MM.1S (cell line): ENCODE results near the gene CTNNA1.

Experiments used
- DNase-seq: peaks from one replicate; pipeline ENCODE4 v3.0.0-alpha.2; 2015
- H2AFZ ChIP-seq: fragments of 300-600 bp; sonication (generic); 2 replicates; pipeline ENCODE4 v1.6.0; 2016; ENCODE audit warnings: antibody characterized with exemption, low read length
- H3F3A ChIP-seq: fragments of 300-600 bp; sonication (generic); 2 replicates; pipeline ENCODE4 v1.6.1; 2016; ENCODE audit warnings: mild to moderate bottlenecking, antibody characterized with exemption, low read length, moderate library complexity, mixed read lengths; ENCODE audit not compliant: insufficient read depth
- H3K27ac ChIP-seq: fragments of 300-600 bp; sonication (generic); 2 replicates; pipeline ENCODE4 v1.5.1; 2016; ENCODE audit warnings: mild to moderate bottlenecking, low read length
- H3K27me3 ChIP-seq: fragments of 300-600 bp; sonication (generic); replicated peaks from 2 replicates; pipeline ENCODE4 v1.6.0; 2016; ENCODE audit warnings: low read length; ENCODE audit not compliant: insufficient read depth
- H3K36me3 ChIP-seq: fragments of 300-600 bp; sonication (generic); replicated peaks from 2 replicates; pipeline ENCODE4 v1.6.1; 2016; ENCODE audit warnings: mild to moderate bottlenecking, low read length, mixed read lengths; ENCODE audit not compliant: insufficient read depth
- H3K4me1 ChIP-seq: fragments of 300-600 bp; sonication (generic); 2 replicates; pipeline ENCODE4 v1.6.1; 2016; ENCODE audit warnings: low read length, mixed read lengths
- H3K4me2 ChIP-seq: fragments of 300-600 bp; sonication (generic); 2 replicates; pipeline ENCODE4 v1.6.0; 2016; ENCODE audit warnings: low read depth, low read length
- H3K4me3 ChIP-seq: fragments of 300-600 bp; sonication (generic); 2 replicates; pipeline ENCODE4 v1.5.1; 2016; ENCODE audit warnings: low read length, mixed read lengths
- H3K79me2 ChIP-seq: fragments of 300-600 bp; sonication (generic); 2 replicates; pipeline ENCODE4 v1.6.1; 2016; ENCODE audit warnings: mixed run types, low read length, mixed read lengths
- H3K9ac ChIP-seq: fragments of 300-600 bp; sonication (generic); 2 replicates; pipeline ENCODE4 v1.6.1; 2016; ENCODE audit warnings: low read length, mixed read lengths
- H3K9me2 ChIP-seq: fragments of 300-600 bp; sonication (generic); replicated peaks from 2 replicates; pipeline ENCODE4 v1.6.1; 2016; ENCODE audit warnings: mild to moderate bottlenecking, low read length, mixed read lengths; ENCODE audit not compliant: insufficient read depth
- H3K9me3 ChIP-seq: fragments of 300-600 bp; sonication (generic); replicated peaks from 2 replicates; pipeline ENCODE4 v1.6.1; 2016; ENCODE audit warnings: mild to moderate bottlenecking, low read length, mixed read lengths; ENCODE audit not compliant: insufficient read depth
- H4K20me1 ChIP-seq: fragments of 300-600 bp; sonication (generic); 2 replicates; pipeline ENCODE4 v1.6.1; 2016; ENCODE audit warnings: mild to moderate bottlenecking, low read length, moderate library complexity, mixed read lengths; ENCODE audit not compliant: insufficient read depth
- CTCF ChIP-seq: fragments of 300-600 bp; sonication (generic); IDR thresholded peaks from 2 replicates; pipeline ENCODE4 v1.5.1; 2016; ENCODE audit warnings: antibody characterized with exemption, low read length, mixed read lengths
- EZH2 ChIP-seq: fragments of 300-600 bp; sonication (generic); optimal IDR thresholded peaks from 2 replicates; pipeline ENCODE3; 2017; ENCODE audit warnings: low read depth, mild to moderate bottlenecking, antibody characterized with exemption, low read length, mixed read lengths
- EZH2phosphoT487 ChIP-seq: fragments of 300-600 bp; sonication (generic); IDR thresholded peaks from 2 replicates; pipeline ENCODE4 v1.6.1; 2018; ENCODE audit warnings: antibody characterized with exemption, low read length

Gene CTNNA1

GRCh38 chr5:138912093-138912492 is 158.9 kb downstream of the CTNNA1 start:
- Histone ChIP-seq H4K20me1 (no peaks in the 10 kb centered on the region), H3K36me3 (no peaks in the 10 kb centered on the region; the same call in 1 of the 2 replicates), H3K9me2 (no peaks in the 10 kb centered on the region), H3K27ac (no peak overlapping the region), H3K9ac (no peak overlapping the region), H3F3A (no peaks in the 10 kb centered on the region), H3K9me3 (no peaks in the 10 kb centered on the region), H3K4me1 (no peaks in the 10 kb centered on the region), H3K4me3 (no peak overlapping the region), H2AFZ (no peak overlapping the region), H3K79me2 (no peaks in the 10 kb centered on the region), H3K27me3 (no peaks in the 10 kb centered on the region), H3K4me2 (no peak overlapping the region)
- DNase-seq: no peak
- TF ChIP-seq CTCF: no peak
- no peak for TF ChIP-seq EZH2
- TF ChIP-seq EZH2phosphoT487: no peak

GRCh38 chr5:138913773-138914172 is 160.5 kb downstream of the CTNNA1 start:
- Histone ChIP-seq H3K9me2 (no peaks in the 10 kb centered on the region), H3K36me3 (no peaks in the 10 kb centered on the region), H3K4me3 (no peak overlapping the region)

GRCh38 chr5:138914338-138914737 is 161.1 kb downstream of the CTNNA1 start:
- H3K9ac ChIP-seq: no peak overlapping the region
- no peaks in the 10 kb centered on the region for H3K36me3 ChIP-seq

More at GRCh38 chr5:138913773-138914172, 160.5 kb downstream of the CTNNA1 start:
- Histone ChIP-seq H3K9me3 (no peaks in the 10 kb centered on the region), H3K27me3 (no peaks in the 10 kb centered on the region), H3K4me2 (no peak overlapping the region), H3K27ac (no peak overlapping the region), H3K9ac (no peak overlapping the region), H4K20me1 (no peaks in the 10 kb centered on the region), H3K79me2 (no peaks in the 10 kb centered on the region), H2AFZ (no peak overlapping the region), H3F3A (no peaks in the 10 kb centered on the region), H3K4me1 (no peaks in the 10 kb centered on the region)
- TF ChIP-seq EZH2 (no peak), EZH2phosphoT487 (no peak), CTCF (no peak)
- DNase-seq: no peak

More at GRCh38 chr5:138914338-138914737, 161.1 kb downstream of the CTNNA1 start:
- H3K27ac ChIP-seq: no peak overlapping the region
- H3K4me2 ChIP-seq: no peak overlapping the region
- H3K79me2 ChIP-seq: no peaks in the 10 kb centered on the region
- H3F3A ChIP-seq: no peaks in the 10 kb centered on the region
- no peaks in the 10 kb centered on the region for H3K9me2 ChIP-seq
- H3K4me3 ChIP-seq: no peak overlapping the region
- TF ChIP-seq CTCF (no peak), EZH2 (no peak), EZH2phosphoT487 (no peak)
- no peaks in the 10 kb centered on the region for H3K4me1 ChIP-seq
- no peak for DNase-seq
- H2AFZ ChIP-seq: no peak overlapping the region
- no peaks in the 10 kb centered on the region for H3K9me3 ChIP-seq
- H3K27me3 ChIP-seq: no peaks in the 10 kb centered on the region
- no peaks in the 10 kb centered on the region for H4K20me1 ChIP-seq
